Stimulated activated CD4-positive, alpha-beta T cell treated with anti-CD3 and anti-CD28 coated beads, TNF-alpha, amount 100 ng/mL, for 1 hour (primary cell): ENCODE measurements around the gene BIRC5.

Source experiments
- DNase-seq, 3 donors: peaks; one replicate each; pipeline ENCODE4 v3.0.0-alpha.2; 2020; ENCODE audit warnings: low read depth in 3 of 3, low spot score in 1 of 3

Gene BIRC5

DNA sequence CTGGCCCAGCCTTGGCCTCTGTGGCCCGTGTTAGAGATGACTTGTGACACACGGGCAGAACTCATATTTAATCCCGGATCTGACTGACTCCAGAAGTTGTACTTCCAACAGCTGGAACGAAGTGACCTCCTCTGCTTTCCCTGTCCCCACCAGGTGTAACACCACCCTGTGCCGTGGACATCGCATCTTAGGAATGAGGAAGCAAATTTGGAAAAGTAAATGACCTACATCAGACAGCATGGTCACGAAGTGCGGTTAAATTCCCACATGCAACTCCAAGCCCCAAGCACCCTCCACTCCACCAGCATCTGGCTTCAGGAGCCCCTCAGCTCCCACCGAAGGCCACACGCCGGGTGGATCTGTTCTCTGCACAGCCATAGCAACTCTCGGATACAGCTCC, 30.1 kb upstream of the BIRC5 start:
- DNase-seq, result no peak

GRCh38 chr17:78184351-78184750, 29.7 kb upstream of the BIRC5 start:
- DNase-seq, result no peak

- DNase-seq, result no peak
These were observed 29.2 kb upstream of the BIRC5 start for GRCh38 chr17:78184868-78185267.

DNA sequence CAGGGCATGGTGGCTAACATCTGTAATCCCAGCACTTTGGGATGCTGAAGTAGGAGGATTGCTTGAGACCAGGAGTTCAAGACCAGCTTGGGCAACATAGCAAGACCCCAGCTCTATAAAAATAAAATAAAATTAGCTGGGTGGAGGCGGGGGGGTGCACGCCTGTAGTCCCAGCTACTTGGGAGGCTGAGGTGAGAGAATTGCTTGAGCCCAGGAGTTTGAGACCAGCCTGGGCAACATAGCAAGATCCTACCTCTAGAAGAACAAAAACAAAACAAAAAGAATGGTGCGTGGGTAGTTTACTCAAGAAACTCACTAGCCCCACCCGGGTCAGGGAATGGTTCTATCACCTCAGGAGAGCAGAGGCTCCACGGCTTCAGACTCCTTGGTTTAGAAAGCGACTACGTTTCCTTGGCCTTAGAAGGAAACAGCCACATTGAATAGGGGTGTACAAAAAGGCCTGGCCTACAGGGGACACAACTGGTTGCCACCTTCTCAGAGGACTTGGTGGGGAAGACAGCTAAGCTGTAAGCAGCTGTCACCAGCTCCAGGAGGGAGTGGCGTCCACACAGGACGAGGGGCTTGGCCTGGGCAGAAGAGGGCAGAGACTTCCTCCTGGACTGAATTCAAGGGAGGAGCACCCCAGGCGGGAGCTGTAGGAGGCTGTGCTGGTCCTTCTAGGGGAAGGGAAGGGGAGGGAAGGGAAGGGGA, 27.9 kb upstream of the BIRC5 start:
- DNase-seq, result no peak

DNA sequence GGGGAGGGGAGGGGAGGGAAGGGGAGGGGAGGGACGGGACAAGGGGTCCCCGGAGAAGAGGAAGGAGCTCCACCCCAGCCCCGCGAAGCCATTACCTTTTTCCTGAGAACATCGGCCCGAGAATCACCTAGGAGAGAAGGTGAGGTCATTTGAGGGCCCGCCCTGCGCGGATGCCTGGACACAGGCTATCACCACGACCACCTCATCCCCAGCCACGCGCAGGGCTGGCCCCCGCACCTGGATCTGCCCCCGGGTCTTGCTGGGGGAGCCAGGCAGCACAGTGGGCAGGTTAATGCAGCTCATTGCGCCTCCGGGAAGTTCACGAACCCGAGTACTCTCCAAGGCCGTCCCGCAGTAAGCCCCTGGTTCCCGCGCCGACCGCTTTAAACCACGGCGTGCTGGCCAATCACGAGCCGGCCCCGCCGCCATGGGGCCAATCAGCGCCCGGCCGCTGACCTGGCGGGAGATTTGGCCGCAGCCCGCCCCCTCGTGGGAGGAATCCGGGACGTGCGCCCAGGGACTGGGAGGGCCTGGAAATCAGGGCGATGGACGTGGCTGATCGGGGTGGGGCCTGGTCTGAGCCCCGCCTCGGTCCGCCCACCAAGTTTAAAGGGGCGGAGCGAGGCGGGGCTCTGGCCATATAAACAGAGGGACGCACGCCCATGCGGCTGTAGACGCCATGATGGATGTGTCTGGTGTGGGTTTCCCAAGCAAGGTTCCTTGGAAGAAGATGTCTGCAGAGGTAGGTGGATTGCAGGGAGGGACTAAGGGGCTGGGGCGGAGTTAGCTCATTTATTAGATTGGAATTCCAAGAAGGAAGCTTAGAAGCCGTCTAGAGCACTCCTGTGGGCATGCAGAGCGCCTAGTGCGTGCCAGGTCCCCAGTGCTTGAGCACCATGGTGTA, 27.1 kb upstream of the BIRC5 start, which contains the start of the genes AFMID and TK1:
TSS of gene AFMID (plus strand) at position 671 of the 904 bp plus-strand sequence. CDS start at position 680, 9 bp downstream.
TSS of gene TK1 (minus strand) at position 361 of the 904 bp plus-strand sequence. CDS start at position 303, 58 bp downstream.
- peak; percentile 39 to 62 (median 43) for DNase-seq

DNA sequence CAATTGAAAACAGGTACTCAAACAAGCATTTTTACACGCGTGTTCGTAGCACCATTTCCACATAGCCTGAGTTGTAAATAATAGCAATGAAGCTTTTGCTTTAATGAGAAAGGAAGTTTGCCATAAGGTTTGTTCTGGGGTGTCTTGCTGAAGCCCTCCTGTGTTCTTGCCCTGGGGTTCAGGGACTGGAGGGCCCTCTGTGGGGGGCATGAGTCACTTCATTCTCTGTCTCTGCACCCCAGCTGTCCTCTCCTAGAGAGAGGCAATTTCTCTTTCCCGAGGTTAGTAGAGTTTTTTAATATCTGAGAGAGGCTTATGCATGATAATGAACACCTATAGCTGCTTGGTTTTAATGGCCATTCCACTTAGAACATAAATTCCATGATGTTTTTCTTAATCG, 17.3 kb upstream of the BIRC5 start:
- DNase-seq, result no peak

GRCh38 chr17:78197147-78197832, 16.8 kb upstream of the BIRC5 start:
- no peak for DNase-seq

- DNase-seq, result no peak
These were observed 13.6 kb upstream of the BIRC5 start for GRCh38 chr17:78200451-78200850.

DNA sequence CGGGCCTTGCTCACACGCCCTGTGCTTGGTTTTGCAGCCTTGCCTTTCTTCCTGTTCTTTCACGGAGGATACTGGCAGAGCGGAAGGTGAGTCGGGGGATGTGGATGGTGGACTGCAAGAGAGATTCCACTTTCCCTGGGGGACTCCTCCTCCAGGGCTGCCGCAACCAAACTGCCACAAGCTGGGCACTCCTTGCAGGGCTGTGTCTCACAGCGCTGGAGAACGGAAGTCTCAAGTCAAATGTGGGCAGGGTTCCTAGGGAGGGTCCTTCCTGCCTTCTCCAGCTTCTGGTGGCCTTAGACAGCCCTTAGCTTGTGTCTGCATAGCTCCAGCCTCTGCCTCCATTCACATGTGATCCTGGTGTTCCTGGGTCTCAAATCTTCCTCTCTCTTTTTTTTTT, 11.4 kb upstream of the BIRC5 start:
- DNase-seq, result no peak

GRCh38 chr17:78204387-78205123, 9.5 kb upstream of the BIRC5 start:
- no peak for DNase-seq

GRCh38 chr17:78205124-78205775, 8.8 kb upstream of the BIRC5 start:
- no peak for DNase-seq

- no peak for DNase-seq
These were observed 7.8 kb upstream of the BIRC5 start for GRCh38 chr17:78206298-78206697.

DNA sequence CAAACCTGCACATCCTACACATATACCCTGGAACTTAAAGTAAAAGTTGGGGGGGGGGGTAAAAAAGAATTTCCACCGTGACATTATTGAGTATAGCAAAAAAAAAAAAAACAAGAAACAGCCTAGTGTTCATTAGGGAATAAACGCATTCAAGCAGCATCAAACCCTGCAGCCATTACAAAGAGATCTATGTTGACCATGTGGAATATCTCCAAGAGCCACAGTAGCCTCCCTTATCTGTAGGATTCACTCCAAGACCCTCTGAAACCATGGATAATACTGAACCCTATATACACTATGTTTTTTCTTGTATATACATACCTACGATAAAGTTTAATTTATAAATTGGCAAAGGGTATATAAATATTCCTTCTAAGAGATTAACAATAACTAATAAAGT, 5.6 kb upstream of the BIRC5 start:
- DNase-seq, result no peak

DNA sequence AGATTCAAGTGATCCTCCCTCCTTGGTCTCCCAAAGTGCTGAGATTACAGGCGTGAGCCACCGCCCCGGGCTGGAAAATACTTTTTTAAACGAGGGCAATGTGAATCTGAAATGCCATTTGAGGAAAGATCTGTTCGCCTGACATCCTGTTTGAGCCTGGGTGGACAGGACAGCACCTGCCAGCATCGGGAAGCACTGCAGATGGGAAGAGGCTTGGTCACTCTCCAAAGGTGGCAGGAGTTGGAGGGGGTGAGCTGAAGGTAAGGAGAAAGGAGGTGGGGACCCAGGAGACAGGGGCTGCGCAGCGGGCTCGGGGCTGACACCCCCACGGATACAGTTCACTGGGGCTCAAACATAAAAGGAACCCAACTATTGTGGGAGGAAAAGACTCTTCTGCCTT, 3.9 kb upstream of the BIRC5 start:
- DNase-seq, result no peak

DNA sequence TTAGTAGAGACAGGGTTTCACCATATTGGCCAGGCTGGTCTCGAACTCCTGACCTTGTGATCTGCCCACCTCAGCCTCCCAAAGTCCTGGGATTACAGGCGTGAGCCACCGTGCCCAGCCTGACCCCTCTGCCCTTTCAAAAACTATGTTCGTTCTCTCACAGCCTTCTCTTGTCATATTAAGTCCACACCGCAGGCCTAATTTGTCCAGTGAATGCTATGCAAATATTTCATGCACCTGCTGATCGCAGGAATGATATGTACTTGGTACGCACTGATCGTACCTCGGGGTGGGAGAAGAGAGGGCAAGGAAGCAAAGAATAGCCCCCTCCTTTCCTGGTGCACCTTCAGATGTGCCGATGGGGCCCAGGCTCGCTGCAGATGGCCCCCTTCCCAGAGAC, 3.0 kb upstream of the BIRC5 start:
- no peak for DNase-seq

DNA sequence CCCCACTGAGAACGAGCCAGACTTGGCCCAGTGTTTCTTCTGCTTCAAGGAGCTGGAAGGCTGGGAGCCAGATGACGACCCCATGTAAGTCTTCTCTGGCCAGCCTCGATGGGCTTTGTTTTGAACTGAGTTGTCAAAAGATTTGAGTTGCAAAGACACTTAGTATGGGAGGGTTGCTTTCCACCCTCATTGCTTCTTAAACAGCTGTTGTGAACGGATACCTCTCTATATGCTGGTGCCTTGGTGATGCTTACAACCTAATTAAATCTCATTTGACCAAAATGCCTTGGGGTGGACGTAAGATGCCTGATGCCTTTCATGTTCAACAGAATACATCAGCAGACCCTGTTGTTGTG, 631 bp downstream of the BIRC5 start:
- no peak for DNase-seq

- no peak for DNase-seq
These were observed 5.5 kb downstream of the BIRC5 start for GRCh38 chr17:78219396-78220150.

- no peak for DNase-seq
These were observed 9.0 kb downstream of the BIRC5 start for GRCh38 chr17:78223061-78223460.

GRCh38 chr17:78223765-78224164, 9.7 kb downstream of the BIRC5 start:
- DNase-seq, result no peak
